ENCODE results near the gene ZBTB7B. TPM values are rescaled to one million over a fixed set of nuclear protein-coding genes. Genes with fewer than 3 reads are reported as not detected.

ZBTB7B gene
- total RNA-seq, 1 experiment from 2014 or later = 44.1 TPM

GRCh38 chr1:154974102-154974807, 28.3 kb upstream of the ZBTB7B start, which contains the start of gene CKS1B:
Gene CKS1B, plus strand, starts transcription at chr1:154974681. Its CDS starts 65 bp downstream, at chr1:154974746.
- Histone ChIP-seq H4K20me1 (ENCODE audit: insufficient read depth) (peaks cover 6% of the 10 kb centered on the region; the same call in 1 of the 2 replicates), H3K27ac (peak within 1 kb of the TSS; percentile 97), H3K9me2 (ENCODE audit: insufficient read depth) (no peaks in the 10 kb centered on the region), H3K27me3 (ENCODE audit: insufficient read depth, low read depth) (no peaks in the 10 kb centered on the region), H3K4me3 (peak within 1 kb of the TSS; percentile 87), H3K4me2 (peak within 1 kb of the TSS; percentile 93), H3K36me3 (ENCODE audit: low read depth) (peaks cover 19% of the 10 kb centered on the region), H3K4me1 (replicated peaks; ENCODE audit: insufficient read depth) (peaks cover 48% of the 10 kb centered on the region), H3K79me2 (ENCODE audit: low read depth) (peaks cover 69% of the 10 kb centered on the region), H3F3A (ENCODE audit: insufficient read depth, low read depth) (peaks cover 65% of the 10 kb centered on the region), H2AFZ (peak within 1 kb of the TSS; percentile 53), H3K9me3 (ENCODE audit: insufficient read depth, low read depth) (no peaks in the 10 kb centered on the region)
- DNase-seq = peak; percentile 96 to 100
- intact Hi-C loops (cut with micrococcal nuclease; ENCODE audit: unreplicated experiment) = loop anchor here (1.0 to 5.0 kb wide), 3 partner anchors 43 to 348 kb away; partner anchors contain the start of genes RUSC1 and SLC50A1
- TF ChIP-seq EZH2 (IDR thresholded peaks at IDR 0.05; ENCODE audit: low read depth) = no peak
- TF ChIP-seq CTCF (conservative IDR thresholded peaks at IDR 0.05) = no peak
- no TSS peak for BruUV-seq (replicated peaks)
- ChIA-PET CTCF (interaction anchor here (0.6 to 1.5 kb wide), 3 partner anchors 9 to 111 kb away, joined by 3 to 22 read pairs (median 5); partner anchors contain the start of gene FLAD1), POLR2A (ENCODE audit: unreplicated experiment) (interaction anchor here (0.5 to 1.0 kb wide), 7 partner anchors 10 to 1016 kb away, joined by 3 to 26 read pairs (median 4); partner anchors contain the start of genes CRTC2 and PBXIP1)

DNA sequence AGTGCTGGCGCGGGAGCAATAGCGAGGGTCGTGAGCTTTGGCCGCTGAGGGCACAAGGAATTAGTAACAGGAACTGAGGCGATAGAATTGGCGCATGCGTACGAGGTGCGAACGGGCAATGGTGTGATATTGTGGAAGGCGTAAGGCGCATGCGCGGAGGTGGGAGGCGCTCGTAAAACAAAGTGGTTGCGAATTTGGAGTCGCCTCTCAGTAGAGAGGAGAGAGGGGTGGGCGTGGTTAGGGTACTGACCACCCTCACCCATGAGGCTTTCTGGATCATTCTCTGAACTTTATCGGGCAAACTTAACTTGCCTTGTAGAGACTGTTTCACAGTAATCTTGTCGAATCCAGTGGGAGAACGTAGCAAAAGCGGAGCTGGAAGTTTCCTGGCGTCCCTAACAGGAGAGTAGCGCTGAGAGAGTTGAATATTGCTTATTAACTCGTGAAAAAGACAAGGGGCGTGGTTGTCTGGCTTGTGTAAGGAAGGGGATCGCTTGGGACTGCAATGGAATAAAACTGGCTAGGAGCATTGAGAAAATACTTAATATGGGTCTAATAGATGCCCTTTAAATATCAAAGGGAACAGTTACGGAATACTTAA, 27.7 kb upstream of the ZBTB7B start:
- intact Hi-C loops (cut with micrococcal nuclease; ENCODE audit: unreplicated experiment) = loop anchor here (1.0 to 5.0 kb wide), 3 partner anchors 42 to 347 kb away; partner anchors contain the start of genes RUSC1 and SLC50A1

More for the DNA sequence above, 27.7 kb upstream of the ZBTB7B start:
- Histone ChIP-seq H3K36me3 (ENCODE audit: low read depth) (peaks cover 23% of the 10 kb centered on the region), H2AFZ (peak overlapping the region; percentile 53; the same call in 1 of the 2 replicates), H4K20me1 (ENCODE audit: insufficient read depth) (peaks cover 6% of the 10 kb centered on the region; the same call in 1 of the 2 replicates), H3K4me3 (peak overlapping the region; percentile 87), H3K4me2 (peak overlapping the region; percentile 84), H3K4me1 (replicated peaks; ENCODE audit: insufficient read depth) (peaks cover 42% of the 10 kb centered on the region), H3K79me2 (ENCODE audit: low read depth) (peaks cover 69% of the 10 kb centered on the region), H3K9me3 (ENCODE audit: insufficient read depth, low read depth) (no peaks in the 10 kb centered on the region), H3F3A (ENCODE audit: insufficient read depth, low read depth) (peaks cover 72% of the 10 kb centered on the region), H3K27ac (peak overlapping the region; percentile 97), H3K9me2 (ENCODE audit: insufficient read depth) (no peaks in the 10 kb centered on the region), H3K27me3 (ENCODE audit: insufficient read depth, low read depth) (no peaks in the 10 kb centered on the region)
- CTCF ChIA-PET = interaction anchor here (1.3 kb wide), 1 partner anchor 110 kb away, joined by 3 read pairs; no protein-coding TSS in a partner anchor
- DNase-seq = peak; percentile 89 to 93
- TF ChIP-seq EZH2 (IDR thresholded peaks at IDR 0.05; ENCODE audit: low read depth) (no peak), CTCF (conservative IDR thresholded peaks at IDR 0.05) (no peak)
- POLR2A ChIA-PET (ENCODE audit: unreplicated experiment) = interaction anchor here (0.7 kb wide), 2 partner anchors 10 to 67 kb away, joined by 4 to 6 read pairs; no protein-coding TSS in a partner anchor
- BruUV-seq (replicated peaks) = TSS peak; percentile 59

Data from PC-9 (cell line).